Breast epithelium (tissue), 3 donors: Measurements from ENCODE around the gene NUP50.

Source experiments
- POLR2A ChIP-seq: fragments of 450-650 bp; IDR thresholded peaks from one replicate; pipeline ENCODE4 v1.6.1; 2016; ENCODE audit warnings: antibody characterized with exemption, mild to moderate bottlenecking, moderate library complexity
- TF ChIP-seq, protein P1 (sequence below), 3 donors: fragments of 450-650 bp; IDR thresholded peaks; one replicate each; pipeline ENCODE4 v1.5.1; 2016 to 2017; ENCODE audit warnings: antibody characterized with exemption in 3 of 3, mild to moderate bottlenecking in 3 of 3, moderate library complexity in 3 of 3

GRCh38 chr22:45180146-45180679 is 16.5 kb downstream of the NUP50 start:
- TF ChIP-seq POLR2A = no peak
- TF ChIP-seq, protein P1, sequence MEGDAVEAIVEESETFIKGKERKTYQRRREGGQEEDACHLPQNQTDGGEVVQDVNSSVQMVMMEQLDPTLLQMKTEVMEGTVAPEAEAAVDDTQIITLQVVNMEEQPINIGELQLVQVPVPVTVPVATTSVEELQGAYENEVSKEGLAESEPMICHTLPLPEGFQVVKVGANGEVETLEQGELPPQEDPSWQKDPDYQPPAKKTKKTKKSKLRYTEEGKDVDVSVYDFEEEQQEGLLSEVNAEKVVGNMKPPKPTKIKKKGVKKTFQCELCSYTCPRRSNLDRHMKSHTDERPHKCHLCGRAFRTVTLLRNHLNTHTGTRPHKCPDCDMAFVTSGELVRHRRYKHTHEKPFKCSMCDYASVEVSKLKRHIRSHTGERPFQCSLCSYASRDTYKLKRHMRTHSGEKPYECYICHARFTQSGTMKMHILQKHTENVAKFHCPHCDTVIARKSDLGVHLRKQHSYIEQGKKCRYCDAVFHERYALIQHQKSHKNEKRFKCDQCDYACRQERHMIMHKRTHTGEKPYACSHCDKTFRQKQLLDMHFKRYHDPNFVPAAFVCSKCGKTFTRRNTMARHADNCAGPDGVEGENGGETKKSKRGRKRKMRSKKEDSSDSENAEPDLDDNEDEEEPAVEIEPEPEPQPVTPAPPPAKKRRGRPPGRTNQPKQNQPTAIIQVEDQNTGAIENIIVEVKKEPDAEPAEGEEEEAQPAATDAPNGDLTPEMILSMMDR (IDR thresholded peaks at IDR 0.05) = no peak
